Measurements from ENCODE around the gene AIFM3.

Gene AIFM3

DNA sequence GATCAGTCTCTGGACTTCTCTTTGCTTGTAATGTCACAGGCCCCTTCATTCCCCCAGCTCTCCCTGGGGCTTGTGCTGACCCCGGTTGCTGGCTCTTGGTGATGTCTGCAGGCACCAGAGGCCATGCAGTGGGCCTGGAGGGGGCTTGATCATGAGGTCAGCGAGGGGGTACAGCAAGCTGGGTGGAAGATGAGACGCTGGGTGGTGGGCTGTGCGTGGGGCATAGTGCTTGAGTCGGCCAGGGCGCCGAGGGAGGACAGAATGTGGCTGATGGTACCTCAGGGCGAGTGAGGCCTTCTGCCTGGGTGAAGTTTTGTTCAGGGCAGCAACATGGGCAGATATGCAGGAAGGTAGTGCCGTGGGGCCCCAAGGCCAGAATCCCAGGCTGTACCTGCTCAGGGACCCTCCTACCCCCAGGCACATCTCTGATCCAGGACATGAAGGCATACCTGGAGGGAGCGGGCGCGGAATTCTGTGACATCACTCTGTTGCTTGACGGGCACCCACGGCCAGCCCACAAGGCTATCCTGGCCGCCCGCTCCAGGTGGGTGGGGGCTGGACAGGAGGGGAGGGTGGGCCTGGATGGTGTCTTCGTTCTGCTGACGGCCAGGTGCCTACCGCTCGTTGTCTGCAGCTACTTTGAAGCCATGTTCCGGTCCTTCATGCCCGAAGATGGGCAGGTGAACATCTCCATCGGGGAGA, 28.4 kb downstream of the AIFM3 start:
- TF ChIP-seq ZBTB7A (IDR thresholded peaks at IDR 0.05; ENCODE audit: low read depth) (no peak), EGR1 (IDR thresholded peaks at IDR 0.05) (no peak), RAD21 (IDR thresholded peaks at IDR 0.05; ENCODE audit: low read depth) (no peak), TEAD4 (IDR thresholded peaks at IDR 0.05) (no peak), FOXM1 (IDR thresholded peaks at IDR 0.05; ENCODE audit: borderline replicate concordance, low read depth) (no peak), YY1 (IDR thresholded peaks at IDR 0.05; ENCODE audit: low read depth) (no peak), CREB1 (IDR thresholded peaks at IDR 0.05; ENCODE audit: low read depth) (no peak), TAF1 (IDR thresholded peaks at IDR 0.05; ENCODE audit: low read depth) (no peak), TCF12 (IDR thresholded peaks at IDR 0.05; ENCODE audit: low read depth) (no peak), NFIC (IDR thresholded peaks at IDR 0.05) (no peak), CEBPB (IDR thresholded peaks at IDR 0.05) (no peak), EP300 (IDR thresholded peaks at IDR 0.05; ENCODE audit: borderline replicate concordance) (no peak)
- TF ChIP-seq, protein P1, sequence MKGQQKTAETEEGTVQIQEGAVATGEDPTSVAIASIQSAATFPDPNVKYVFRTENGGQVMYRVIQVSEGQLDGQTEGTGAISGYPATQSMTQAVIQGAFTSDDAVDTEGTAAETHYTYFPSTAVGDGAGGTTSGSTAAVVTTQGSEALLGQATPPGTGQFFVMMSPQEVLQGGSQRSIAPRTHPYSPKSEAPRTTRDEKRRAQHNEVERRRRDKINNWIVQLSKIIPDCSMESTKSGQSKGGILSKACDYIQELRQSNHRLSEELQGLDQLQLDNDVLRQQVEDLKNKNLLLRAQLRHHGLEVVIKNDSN (IDR thresholded peaks at IDR 0.05) = no peak
- TF ChIP-seq, protein P2, sequence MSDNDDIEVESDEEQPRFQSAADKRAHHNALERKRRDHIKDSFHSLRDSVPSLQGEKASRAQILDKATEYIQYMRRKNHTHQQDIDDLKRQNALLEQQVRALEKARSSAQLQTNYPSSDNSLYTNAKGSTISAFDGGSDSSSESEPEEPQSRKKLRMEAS (IDR thresholded peaks at IDR 0.05) = no peak
- TF ChIP-seq, protein P3, sequence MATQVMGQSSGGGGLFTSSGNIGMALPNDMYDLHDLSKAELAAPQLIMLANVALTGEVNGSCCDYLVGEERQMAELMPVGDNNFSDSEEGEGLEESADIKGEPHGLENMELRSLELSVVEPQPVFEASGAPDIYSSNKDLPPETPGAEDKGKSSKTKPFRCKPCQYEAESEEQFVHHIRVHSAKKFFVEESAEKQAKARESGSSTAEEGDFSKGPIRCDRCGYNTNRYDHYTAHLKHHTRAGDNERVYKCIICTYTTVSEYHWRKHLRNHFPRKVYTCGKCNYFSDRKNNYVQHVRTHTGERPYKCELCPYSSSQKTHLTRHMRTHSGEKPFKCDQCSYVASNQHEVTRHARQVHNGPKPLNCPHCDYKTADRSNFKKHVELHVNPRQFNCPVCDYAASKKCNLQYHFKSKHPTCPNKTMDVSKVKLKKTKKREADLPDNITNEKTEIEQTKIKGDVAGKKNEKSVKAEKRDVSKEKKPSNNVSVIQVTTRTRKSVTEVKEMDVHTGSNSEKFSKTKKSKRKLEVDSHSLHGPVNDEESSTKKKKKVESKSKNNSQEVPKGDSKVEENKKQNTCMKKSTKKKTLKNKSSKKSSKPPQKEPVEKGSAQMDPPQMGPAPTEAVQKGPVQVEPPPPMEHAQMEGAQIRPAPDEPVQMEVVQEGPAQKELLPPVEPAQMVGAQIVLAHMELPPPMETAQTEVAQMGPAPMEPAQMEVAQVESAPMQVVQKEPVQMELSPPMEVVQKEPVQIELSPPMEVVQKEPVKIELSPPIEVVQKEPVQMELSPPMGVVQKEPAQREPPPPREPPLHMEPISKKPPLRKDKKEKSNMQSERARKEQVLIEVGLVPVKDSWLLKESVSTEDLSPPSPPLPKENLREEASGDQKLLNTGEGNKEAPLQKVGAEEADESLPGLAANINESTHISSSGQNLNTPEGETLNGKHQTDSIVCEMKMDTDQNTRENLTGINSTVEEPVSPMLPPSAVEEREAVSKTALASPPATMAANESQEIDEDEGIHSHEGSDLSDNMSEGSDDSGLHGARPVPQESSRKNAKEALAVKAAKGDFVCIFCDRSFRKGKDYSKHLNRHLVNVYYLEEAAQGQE (IDR thresholded peaks at IDR 0.05; ENCODE audit: low read depth) = no peak

DNA sequence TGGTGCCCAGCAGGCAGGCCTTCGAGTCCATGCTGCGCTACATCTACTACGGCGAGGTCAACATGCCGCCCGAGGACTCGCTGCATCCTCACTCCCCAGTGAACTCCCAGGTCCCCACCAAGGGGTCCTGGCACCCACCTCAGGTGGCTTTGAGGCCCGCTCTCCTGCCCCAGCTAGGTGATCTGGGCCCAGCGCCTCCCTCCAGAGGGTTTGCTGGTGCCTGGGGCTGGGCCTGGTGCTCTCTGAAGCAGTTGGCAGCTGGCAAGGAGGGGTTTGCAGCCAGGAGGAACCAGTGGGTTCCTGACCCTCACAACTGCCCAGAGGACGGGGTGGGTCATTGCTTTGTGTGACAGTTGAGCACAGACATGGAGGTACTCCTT, 29.0 kb downstream of the AIFM3 start:
- TF ChIP-seq NFIC (IDR thresholded peaks at IDR 0.05) = no peak

DNA sequence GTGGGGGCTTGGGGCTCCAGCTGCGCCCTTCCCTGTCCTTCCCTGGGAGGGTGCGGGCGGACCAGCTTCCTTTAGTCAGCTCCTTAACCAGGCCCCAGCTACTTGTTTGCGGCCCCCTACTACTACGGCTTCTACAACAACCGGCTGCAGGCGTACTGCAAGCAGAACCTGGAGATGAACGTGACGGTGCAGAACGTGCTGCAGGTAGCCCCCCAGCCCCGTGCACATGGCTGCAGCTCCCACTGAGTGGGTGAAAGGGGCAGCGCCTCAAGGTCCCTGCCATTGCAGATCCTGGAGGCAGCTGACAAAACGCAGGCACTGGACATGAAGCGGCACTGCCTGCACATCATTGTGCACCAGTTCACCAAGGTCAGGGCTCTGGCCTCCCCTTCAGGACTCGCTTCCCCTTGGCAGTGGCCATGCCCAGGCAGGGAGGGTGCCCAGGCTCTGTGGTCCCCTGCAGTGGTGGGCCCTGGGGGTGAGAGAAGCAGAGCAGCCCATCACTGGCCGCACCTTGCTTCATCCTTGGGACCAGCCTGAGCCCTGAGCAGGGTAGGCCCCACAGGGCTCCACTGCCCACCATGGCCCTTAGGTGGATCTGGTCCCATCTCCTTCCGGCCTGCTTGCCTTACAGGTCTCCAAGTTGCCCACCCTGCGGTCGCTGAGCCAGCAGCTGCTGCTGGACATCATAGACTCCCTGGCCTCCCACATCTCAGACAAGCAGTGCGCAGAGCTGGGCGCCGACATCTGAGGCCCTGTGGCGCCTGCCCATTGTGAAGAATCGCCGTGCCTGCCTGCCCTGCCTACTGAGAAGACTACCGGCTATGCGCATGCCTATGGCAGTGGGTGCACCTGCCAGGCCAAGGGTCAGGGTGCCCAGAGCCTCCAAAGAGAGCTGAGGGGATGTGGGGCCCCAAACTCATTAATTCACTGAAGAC, 29.8 kb downstream of the AIFM3 start:
- TF ChIP-seq, protein P2 (IDR thresholded peaks at IDR 0.05) = no peak
- TF ChIP-seq YY1 (IDR thresholded peaks at IDR 0.05; ENCODE audit: low read depth) = no peak
- no peak for TF ChIP-seq EGR1 (IDR thresholded peaks at IDR 0.05)
- TF ChIP-seq TCF12 (IDR thresholded peaks at IDR 0.05; ENCODE audit: low read depth) = no peak

DNA sequence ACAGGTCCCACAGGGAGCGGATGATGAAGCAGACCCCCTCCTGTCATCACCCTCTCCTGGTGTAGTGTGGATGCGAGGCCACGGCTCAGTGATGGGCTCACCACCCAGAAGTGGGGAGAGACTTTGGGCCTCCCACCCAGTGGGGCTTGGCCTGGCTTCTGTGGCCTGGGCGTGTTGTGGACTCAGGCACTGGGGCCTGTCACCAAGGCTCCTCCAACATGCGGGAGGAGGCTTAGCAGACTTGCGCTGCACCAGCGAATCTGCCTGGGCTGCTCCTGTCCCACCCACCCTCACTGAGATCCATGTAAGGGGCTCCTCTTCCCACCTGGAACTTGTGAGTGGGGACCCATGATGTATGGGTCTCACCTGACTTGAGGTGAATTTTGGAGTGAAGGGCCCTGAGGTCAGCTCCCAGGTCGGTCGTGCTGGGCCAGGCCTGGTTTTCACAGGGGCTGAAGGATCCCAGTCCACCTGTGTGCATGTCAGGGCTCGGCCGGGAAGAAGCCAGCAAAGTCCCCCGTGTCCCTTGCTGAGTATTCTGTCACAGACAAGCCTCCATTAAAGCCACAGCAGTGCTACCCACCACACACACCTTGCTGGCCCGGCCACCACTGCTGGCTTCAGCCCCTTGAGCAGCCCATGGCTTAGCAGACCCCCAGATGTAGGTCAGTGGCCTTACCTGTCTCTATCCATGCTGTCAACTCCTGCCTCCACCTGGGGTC, 30.6 kb downstream of the AIFM3 start:
- no peak for TF ChIP-seq NFIC (IDR thresholded peaks at IDR 0.05)
- TF ChIP-seq FOXM1 (IDR thresholded peaks at IDR 0.05; ENCODE audit: borderline replicate concordance, low read depth) = no peak
- TF ChIP-seq EGR1 (IDR thresholded peaks at IDR 0.05) = no peak
- TF ChIP-seq YY1 (IDR thresholded peaks at IDR 0.05; ENCODE audit: low read depth) = no peak

DNA sequence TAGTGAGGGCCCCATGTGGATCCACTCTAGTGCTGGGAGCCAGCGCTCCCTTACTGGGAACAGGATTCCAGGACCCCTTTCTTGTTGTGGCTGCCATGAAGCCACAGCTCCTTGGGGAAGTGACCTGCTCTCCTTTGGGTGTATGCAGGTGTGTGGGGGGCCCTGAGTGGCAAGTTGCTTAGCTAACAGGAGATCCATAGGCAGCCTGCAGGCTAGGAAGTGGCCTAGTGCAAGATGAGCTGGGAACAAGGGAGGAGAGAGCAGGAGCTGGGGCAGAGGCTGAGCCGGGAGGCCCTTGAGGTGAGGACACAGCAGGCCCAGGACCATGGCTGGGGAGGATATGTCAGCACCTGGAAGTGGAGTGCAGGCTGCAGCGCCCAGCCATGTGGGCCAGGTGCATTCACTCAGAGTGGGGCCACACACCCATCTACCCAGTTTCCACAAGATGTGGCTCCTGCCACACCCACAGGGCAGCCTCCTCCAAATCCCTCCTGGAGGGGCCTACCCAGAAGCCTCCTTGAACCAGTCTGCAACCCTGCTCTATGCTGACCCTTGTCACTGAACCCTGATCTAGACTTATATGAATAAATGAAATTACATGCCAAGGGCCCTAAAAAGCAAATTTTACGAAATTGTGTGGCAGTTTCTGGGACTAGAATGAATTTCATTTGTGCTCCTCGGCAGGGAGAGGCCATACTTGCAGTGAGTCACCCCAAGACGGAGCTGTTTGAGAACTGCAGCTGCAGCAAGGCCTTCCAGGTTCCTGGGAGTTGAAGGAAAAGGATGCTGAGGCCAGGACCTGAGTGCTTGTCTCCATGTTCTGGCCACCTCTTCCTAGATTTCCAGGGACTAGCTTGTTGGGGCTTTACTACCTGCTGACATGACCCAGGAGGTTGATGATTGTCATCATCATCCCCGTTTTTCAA, 31.6 kb downstream of the AIFM3 start:
- TF ChIP-seq RAD21 (IDR thresholded peaks at IDR 0.05; ENCODE audit: low read depth) (no peak), FOXM1 (IDR thresholded peaks at IDR 0.05; ENCODE audit: borderline replicate concordance, low read depth) (no peak), TEAD4 (IDR thresholded peaks at IDR 0.05) (no peak), CEBPB (IDR thresholded peaks at IDR 0.05) (no peak), YY1 (IDR thresholded peaks at IDR 0.05; ENCODE audit: low read depth) (no peak), TCF12 (IDR thresholded peaks at IDR 0.05; ENCODE audit: low read depth) (no peak), ZBTB7A (IDR thresholded peaks at IDR 0.05; ENCODE audit: low read depth) (no peak), CREB1 (IDR thresholded peaks at IDR 0.05; ENCODE audit: low read depth) (no peak), EGR1 (IDR thresholded peaks at IDR 0.05) (no peak), TAF1 (IDR thresholded peaks at IDR 0.05; ENCODE audit: low read depth) (no peak), EP300 (IDR thresholded peaks at IDR 0.05; ENCODE audit: borderline replicate concordance) (no peak), NFIC (IDR thresholded peaks at IDR 0.05) (no peak)
- TF ChIP-seq, protein P1 (IDR thresholded peaks at IDR 0.05) = no peak
- TF ChIP-seq, protein P3 (IDR thresholded peaks at IDR 0.05; ENCODE audit: low read depth) = no peak
- TF ChIP-seq, protein P2 (IDR thresholded peaks at IDR 0.05) = no peak

Measured in Ishikawa (cell line).